HG03565 (cell line): ENCODE results near the gene SMAP1.

Experiments used
- ATAC-seq: cut with Tn5 transposase; IDR thresholded peaks from one replicate; pipeline ENCODE4 v1.9.1; 2021; ENCODE audit warnings: mild to moderate bottlenecking, moderate library complexity; ENCODE audit not compliant: unreplicated experiment

Gene SMAP1

DNA sequence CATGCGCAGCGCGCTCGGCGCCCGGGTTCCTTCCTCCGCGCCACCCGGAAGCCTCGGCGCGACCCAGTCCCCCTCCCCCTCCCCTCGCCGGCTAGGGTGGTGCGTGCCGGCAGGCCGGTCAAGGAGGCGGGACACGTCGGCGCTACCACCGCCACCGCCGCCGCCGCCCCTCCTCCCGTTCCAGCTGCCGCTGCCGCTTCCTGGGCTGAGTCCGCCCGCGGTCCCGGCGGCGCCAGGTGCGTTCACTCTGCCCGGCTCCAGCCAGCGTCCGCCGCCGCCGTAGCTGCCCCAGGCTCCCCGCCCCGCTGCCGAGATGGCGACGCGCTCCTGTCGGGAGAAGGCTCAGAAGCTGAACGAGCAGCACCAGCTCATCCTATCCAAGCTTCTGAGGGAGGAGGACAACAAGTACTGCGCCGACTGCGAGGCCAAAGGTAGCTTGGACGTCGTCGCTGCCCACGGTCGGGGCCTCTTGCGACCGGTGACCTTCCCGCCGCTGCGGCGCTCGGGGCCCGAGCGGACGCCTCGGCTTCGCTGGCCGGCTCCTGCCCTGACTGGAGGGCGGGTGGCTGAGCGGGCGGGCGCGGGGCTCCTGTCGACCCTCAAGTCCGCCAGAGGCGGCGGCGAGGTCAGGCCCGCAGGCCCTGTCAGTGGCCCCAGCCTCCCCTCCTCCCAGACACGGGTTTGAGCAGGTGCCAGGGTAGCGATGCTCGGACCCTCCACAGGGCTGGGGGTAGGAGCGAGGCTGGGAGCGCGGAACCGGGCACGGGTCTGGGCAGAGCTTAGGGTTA is at the start of gene SMAP1:
SMAP1 (plus strand) TSS at position 173 of the 788 bp plus-strand sequence; CDS start at position 314, 141 bp downstream.
- peak; percentile 84 for ATAC-seq

DNA sequence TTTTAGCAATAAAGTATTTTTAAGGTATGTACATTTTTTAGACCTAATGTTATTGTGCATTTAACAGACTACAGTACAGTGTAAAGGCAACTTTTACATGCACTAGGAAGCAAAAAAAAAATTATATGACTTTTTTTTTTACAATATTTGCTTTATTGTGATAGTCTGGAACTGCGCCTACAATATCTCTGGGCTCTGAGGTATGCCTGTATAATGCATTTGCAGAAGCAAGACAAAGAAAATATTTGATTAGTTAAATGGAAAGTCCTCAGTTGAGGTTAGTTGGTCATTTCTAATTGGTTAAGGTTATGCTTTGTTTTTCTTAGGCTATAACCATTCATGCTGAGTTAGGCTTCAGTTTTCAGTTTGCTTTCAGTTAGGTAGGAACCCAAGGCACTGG is 46.9 kb upstream of the SMAP1 start:
- no peak for ATAC-seq

DNA sequence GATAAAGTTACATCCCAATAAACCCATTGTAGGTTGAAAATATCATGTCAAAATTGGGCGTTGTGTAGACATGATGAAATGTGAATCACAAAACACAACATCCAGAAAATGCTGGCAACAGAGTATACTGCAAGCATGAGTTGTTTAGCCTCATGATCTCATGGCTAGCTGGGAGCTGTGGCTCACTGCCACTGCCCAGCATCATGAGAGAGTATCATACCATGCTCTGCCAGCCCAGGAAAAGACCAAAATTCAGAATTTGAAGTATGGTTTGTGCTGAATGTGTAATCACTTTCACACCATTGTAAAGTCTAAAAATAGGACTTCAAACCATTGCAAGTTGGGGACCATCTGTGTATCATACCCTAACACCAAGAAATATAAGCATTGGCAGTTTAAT is 45.2 kb upstream of the SMAP1 start:
- no peak for ATAC-seq

DNA sequence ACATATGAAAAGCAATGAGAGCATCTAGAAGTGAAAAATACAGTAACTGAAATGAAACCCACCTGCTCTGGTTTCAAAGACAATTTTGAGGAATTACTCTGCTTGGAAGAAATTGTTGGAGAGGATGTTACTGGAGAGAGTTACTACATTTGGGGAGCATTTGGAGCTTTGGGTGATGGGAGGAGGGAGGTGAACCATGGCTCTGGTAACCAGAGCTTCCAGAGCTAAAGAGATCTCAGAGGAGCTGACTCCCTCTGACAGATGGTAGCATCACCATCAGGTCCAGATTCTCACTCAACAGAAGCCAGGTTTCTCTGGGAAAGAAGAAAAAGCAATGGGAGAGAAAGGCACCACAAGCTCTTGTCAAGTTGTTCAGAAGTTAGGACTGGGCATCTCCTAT is 42.2 kb upstream of the SMAP1 start:
- no peak for ATAC-seq

DNA sequence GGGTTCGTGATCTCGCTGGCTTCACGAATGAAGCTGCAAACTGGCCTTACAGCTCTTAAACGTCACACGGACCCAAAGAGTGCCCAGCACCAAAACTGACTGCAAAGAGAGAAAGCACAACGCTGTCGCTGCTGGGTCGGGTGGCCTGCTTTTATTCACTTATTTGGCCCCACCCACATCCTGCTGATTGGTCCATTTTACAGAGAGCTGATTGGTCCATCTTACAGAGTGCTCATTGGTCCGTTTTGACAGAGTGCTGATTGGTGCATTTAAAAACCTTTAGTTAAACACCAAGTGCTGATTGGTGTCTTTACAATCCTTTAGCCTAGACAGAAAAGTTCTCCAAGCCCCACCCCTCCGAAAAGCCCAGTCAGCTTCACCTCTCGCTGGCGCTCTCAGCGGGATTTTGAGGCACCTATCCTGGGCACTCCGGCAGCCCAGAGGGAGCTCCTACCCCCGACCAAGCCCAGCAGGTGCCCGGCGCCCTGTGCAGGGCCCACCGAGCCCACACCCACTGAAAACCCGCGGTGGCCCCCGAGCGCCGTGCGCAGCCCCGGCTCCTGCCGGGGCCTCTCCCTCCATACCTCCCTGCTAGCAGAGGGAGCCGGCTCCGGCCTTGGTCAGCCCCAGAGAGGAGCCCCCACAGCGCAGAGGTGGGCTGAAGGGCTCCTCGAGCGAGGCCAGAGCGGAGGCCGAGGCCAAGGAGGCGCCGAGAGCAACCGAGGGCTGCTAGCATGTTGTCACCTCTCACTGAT is 40.0 kb upstream of the SMAP1 start:
- no peak for ATAC-seq

DNA sequence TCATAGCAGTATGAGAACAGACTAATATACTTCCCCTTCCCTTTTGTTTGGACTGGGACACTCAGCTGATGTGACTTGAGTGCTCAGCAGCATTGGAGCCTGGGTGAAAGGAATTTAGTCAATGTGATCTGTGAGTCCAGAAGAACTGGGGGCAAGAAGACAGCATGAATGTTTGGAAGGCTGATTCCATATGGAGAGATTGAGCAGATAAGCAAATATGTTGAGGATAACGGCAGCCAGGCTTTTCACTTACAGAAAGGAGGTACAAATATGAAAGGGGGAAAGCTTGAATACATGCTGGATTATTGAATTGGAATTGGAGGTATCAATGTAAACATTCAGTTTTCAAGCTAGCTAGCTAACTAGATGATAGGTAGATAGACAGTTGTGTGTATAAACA is 37.8 kb upstream of the SMAP1 start:
- no peak for ATAC-seq

DNA sequence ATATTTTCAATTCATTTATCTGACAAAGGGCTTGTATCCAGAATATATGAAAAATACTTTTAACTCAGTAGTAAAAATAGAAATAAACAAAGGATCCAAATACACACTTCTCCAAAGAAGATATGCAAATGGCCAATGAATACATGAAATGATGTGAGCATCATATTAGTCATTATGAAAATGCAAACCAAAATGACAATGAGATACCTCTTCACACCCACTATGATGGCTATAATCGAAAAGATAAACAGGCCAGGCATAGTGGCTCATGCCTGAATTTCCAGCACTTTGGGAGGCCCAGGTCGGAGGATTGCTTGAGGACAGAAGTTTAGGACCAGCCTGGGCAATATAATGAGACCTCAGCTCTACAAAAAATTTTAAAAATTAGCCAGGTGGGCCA is 33.8 kb upstream of the SMAP1 start:
- ATAC-seq: no peak

DNA sequence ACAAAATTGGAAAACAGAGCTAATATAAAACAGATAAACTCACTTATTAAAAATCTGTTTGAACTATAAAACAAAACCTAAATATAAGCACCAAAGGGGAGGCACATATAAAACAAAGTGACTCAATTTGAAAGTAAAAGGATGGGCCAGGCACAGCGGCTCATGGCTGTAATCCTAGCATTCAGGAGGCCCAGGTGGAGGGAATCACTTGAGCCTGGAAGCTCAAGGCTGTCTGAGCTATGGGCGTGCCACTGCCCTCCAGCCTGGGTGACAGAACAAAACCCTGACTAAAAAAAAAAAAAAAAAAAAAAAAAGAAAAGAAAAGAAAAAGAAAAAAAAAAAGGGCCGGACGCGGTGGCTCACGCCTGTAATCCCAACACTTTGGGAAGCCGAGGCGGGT is 31.1 kb upstream of the SMAP1 start:
- no peak for ATAC-seq

DNA sequence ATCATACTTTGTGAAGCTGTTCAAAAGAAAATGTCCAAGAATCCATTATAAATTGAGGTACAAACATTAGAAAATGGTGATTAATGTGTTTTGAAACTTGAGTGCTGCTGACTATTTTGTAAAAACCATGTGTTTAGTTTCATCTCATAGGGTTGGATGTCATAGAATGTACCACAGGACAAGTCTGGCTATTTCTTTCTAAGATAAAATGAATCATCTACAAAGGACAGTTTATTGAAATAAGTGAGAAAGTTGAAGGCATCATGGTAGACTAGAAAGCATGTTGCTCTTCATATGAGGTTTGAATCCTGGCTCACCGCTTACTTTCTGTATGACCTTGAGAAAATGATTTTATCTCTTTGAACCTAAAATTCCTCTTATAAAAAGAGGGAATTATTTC is 29.2 kb upstream of the SMAP1 start:
- ATAC-seq: no peak

DNA sequence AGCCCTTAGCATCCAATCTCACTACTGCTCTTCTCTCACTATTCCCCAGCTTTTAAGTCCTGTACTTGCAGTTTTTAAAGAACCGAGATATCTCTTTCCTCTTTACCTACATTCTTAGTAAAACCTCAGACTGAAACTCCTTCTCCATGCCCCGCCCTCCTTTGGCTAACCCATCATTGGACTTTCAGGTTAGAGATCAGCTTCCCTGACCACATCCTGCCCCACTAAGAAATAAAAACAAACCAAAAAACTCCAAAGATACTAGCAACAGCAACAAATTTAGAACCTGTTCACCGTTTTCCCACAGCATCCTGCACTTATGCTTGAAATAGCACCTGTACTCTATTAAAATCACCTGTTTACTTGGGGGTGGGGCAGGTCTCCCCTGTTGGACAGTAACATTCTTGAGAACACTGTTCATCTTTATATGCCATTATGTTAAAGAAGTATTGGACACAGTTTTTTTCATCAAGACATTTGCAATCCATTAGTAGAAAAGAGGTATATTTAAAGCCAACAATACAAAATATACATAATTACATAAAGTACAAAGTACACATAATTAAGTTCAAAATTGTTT is 16.3 kb upstream of the SMAP1 start:
- ATAC-seq: peak; percentile 84

DNA sequence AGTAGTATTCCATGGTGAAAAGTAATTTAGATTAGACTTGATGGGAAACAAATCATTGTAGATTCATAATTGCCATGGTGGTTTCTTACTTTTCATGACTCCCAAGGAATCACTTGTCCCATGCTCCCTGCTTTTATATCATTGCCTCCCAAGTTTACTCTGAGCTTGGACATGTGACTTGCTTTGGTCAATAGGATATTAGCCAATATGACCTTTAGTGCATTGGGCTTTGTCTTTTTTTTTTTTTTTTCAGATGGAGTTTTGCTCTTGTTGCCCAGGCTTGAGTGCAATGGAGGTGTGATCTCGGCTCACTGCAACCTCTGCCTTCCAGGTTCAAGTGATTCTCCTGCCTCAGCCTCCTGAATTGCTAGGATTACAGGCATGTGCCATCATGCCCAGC is 15.5 kb upstream of the SMAP1 start:
- ATAC-seq: no peak

DNA sequence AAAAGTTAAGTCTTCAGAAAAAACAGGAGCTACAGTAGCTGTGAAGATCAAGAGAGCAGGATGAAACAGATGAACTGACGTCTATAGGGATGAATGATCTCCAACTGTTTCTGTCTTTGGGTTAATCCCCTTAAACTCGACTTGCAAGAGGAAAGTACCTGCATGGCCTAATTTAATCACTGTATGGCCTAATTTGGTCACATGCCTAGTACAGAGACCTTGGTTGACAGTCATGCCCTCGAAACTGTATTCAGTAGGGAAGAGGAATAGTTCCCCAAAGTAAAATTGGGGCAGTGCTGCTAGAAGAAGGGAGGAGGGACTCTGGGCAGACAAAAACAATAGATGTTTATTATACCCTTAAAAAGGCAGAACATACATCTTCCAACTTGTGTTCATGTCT is 10.0 kb upstream of the SMAP1 start:
- ATAC-seq: peak; percentile 51

DNA sequence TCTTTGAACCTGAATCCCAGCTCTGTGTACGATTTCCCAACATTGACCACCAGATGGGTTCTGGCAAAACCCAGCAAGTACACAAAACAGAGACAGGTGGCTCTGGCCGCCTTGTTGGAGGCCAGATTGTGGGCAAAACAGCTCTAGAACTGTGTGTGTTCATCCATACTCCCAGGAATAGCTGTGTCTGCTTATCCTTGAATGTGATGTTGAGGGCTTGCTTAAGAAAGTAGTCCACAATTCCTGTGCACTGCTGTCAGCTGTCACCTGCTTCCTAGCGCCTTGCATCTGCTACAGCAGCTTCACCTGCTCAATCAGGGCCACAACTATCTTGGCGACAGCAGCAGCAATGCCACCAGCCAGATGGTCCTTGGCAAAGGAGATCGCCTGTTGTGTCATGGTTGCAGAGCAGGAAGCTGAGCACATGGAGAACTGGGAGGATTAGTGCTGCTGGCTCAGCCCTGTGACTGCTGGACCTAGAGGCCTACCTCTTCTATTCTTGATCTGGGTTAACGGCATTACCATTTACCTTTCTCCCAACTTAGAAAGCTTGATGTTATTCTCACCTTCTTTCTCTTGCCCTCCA is 3.7 kb upstream of the SMAP1 start:
- no peak for ATAC-seq

DNA sequence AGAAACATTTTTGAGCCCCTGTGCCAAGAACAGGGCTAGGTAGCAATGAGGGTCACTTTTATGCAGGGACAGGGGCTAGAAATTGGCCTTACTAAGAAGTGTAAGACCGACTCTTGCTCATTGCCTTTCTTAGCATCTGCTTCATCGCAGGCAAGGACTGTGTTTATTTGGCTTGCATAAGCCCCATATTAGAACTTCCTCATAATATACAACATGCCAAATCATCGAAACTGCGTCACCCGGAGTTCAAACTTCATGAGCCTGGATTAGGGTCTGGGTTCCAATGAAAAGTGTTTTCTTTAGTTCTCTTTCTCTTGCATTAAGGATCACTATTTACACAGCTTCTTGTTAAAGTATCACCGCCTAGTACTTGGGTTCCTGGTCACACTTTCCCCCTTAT is 977 bp upstream of the SMAP1 start:
- no peak for ATAC-seq

DNA sequence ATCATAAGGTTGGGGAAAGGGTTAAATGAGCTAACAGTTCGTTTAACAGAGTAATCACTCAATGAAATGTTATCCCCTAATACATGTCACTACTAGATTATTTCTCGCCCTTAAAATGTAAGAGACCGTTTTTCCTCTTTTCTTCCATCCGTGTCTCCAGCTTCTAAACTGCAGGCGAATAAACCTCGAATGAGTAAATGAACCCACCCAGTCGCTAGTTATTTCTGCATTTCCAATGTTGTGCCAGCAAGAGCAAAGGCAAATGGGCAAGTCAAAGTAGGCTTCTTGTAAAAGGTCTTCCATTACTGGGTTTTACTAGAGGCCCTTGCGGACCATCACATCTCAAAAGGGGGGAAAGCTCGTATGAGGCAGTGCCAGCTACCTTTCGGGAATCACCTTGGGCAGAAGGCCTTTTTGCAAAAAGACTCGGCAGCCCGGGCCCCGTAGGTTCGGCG is 400 bp upstream of the SMAP1 start:
- ATAC-seq: no peak

DNA sequence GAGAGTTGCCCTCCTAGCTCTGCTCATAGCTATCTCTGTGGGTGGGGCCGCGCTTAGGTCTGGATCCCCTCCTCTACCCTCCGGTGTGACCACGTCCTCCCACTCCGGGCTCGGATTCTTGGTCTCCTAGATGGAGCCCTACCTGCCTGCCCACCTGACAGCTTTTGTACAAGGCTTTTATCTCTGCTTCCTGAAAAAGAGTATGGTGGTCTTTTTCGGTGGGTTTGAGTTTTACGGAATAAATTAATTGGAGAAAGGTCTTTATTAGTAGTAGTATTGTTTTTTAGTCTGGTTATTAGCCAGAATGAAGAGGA is 773 bp downstream of the SMAP1 start:
- no peak for ATAC-seq

DNA sequence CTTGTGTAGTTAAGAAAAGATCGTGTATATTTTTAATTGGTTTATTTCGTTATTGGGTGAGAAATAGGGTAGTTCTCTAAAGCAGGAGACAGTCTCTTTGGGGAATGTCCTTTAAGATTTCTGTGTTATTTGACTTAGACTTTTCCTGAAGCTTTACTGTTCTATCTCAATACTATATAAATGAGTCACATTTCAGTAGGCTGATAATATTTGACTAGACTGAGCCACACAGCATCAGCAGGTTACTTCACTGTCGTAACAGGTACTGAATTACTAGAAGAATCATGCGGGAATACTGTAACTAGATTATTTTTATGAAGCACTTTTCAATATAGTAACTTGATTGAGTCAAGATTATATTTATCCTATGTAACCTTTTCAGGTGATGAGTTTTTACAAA is 1.4 kb downstream of the SMAP1 start:
- ATAC-seq: no peak

DNA sequence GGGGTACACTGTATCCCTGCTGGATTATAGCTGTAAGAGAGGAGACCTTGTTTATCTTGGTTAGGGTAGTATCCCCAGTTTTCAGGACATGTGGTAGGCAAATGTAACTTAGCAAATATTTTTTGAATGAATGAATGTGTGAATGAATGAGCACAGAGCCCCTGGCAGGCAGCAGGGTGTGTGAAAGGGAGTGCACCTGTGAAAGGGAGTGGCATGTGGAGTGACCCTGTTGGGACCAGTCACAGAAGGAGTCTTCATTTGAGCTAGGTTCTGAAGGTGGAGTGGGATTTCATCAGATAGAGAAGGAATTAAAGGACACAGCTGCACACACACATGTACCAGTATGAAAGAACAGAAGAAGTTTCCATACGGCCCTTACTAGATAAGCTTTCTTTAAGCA is 4.9 kb downstream of the SMAP1 start:
- ATAC-seq: no peak

DNA sequence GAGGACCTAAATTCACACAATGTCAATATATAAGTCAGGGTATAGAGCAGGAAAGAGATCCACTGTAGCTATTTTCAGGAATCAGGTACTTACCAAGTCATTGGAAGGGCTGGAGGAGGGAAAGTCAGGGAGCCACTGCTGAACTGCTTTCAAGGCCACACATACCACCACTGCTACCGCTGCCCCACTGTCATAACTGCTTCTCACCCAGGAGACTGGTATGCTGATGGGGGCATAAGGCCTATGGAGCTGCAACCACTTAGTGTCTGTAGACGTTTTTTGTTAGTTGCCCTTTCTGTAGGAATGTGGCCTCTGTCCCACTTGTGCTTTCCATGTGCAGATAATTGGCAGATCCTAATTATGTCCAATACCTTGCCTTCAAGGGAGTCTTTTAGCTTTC is 5.4 kb downstream of the SMAP1 start:
- ATAC-seq: no peak

DNA sequence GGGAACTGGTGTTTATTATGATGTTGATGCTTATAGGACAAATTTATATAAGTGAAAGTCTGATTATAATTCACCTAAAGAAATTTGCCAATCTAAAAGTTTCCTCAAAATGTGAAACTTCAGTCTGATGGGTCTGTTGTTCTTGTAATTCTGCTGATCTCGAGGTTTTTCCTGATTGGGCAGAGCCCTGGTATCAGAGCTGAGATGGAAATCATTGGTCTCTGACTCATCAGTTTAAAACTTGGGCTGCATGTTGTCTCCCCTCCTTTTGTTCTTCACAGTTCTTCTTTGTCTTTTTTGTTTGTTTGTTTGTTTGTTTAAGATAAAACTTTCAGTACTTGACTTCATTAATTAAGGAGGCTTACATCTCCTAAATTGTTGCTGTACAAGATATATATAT is 5.9 kb downstream of the SMAP1 start:
- no peak for ATAC-seq

DNA sequence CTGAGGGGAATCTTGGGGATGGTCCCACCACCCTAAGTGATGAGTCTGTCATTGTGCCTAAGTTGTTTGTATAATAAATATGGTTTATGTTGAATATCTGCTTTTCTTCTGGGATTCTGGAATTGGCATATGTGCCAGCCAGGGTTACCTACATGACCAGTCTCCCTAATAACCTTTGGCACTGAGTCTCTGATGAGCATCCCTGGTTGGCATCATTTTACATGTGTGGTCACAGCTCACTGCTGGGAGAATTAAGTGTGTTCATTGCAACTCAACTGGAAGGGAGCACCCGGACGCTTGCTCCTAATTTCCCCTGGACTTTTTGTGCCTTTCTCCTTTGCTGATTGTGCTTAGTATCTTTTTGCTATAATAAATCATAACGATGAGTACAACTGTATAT is 8.1 kb downstream of the SMAP1 start:
- ATAC-seq: no peak

DNA sequence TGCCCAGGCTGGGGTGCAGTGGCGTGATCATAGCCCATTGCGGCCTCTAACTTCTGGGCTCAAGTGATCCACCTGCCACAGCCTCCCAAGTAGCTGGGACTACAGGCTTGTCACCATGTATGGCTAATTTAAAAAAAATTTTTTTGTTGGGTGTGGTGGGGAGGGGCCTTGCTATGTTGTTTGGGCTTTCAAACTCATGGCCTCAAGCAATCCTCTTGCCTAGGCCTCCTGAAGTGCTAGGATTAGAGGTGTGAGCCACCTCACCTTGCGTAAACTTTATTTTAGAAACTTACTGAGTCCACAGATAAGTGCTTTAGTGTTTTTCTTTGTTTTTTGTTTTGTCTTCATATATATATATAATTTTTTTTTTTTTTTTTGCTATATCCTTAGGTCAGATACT is 9.1 kb downstream of the SMAP1 start:
- no peak for ATAC-seq
